ENCODE measurements around the gene PLEKHH1.

- no peak for TF ChIP-seq CTCF (IDR thresholded peaks at IDR 0.05)
- TF ChIP-seq POLR2A (IDR thresholded peaks at IDR 0.05), result no peak
Observed at GRCh38 chr14:67555518-67556090, 22.5 kb downstream of the PLEKHH1 start.
